PC-3 (cell line): Measurements from ENCODE around the gene ACAD11. TPM values are rescaled to one million over a fixed set of nuclear protein-coding genes. Genes with fewer than 3 reads are reported as not detected.

ENCODE experiments used
- ATAC-seq: fragments of 200-7000 bp; cut with Tn5 transposase; 2 replicates; pipeline ENCODE4 v1.9.1; 2020; ENCODE audit warnings: mild to moderate bottlenecking, moderate library complexity
- BruUV-seq: library from RNA; stranded (reverse); fragments of 400-500 nt; replicated peaks from 2 replicates; lab custom pipeline; 2021; lab: Mats Ljungman, UMichigan
- CTCF ChIA-PET: fragments of 300-600 bp; sonication (Branson Sonifier 250); formaldehyde crosslinking; loops from one replicate; lab custom pipeline; 2022; ENCODE audit warnings: antibody characterized with exemption; lab: Charles Lee
- POLR2A ChIA-PET: fragments of 300-600 bp; sonication (Branson Sonifier 250); formaldehyde crosslinking; loops from one replicate; lab custom pipeline; 2022; ENCODE audit warnings: antibody characterized with exemption; ENCODE audit not compliant: unreplicated experiment; lab: Charles Lee
- DNase-seq: peaks from one replicate; pipeline ENCODE4 v3.0.0-alpha.2; 2015
- H2AFZ ChIP-seq: fragments of 300-600 bp; sonication (generic); 2 replicates; pipeline ENCODE4 v1.6.0; 2016; ENCODE audit warnings: antibody characterized with exemption, low read length
- H3F3A ChIP-seq: fragments of 300-600 bp; sonication (generic); one replicate; pipeline ENCODE4 v1.6.0; 2017; ENCODE audit warnings: antibody characterized with exemption, low read length, control low read depth, mild to moderate bottlenecking; ENCODE audit not compliant: unreplicated experiment
- H3K27ac ChIP-seq: fragments of 300-600 bp; sonication (generic); 2 replicates; pipeline ENCODE4 v1.5.1; 2016; ENCODE audit warnings: mild to moderate bottlenecking, low read length
- H3K27me3 ChIP-seq: fragments of 300-600 bp; sonication (generic); 2 replicates; pipeline ENCODE4 v1.6.1; 2016; ENCODE audit warnings: low read length, mixed read lengths
- H3K36me3 ChIP-seq: fragments of 300-600 bp; sonication (generic); 2 replicates; pipeline ENCODE4 v1.6.1; 2016; ENCODE audit warnings: low read depth, mixed run types, low read length, mixed read lengths
- H3K4me1 ChIP-seq: fragments of 300-600 bp; sonication (generic); 2 replicates; pipeline ENCODE4 v1.5.1; 2016; ENCODE audit warnings: low read length; ENCODE audit not compliant: insufficient read depth
- H3K4me2 ChIP-seq: fragments of 300-600 bp; sonication (generic); 2 replicates; pipeline ENCODE4 v1.6.0; 2016; ENCODE audit warnings: low read length
- H3K4me3 ChIP-seq: fragments of 300-600 bp; sonication (generic); 2 replicates; pipeline ENCODE4 v1.5.1; 2016; ENCODE audit warnings: mild to moderate bottlenecking, low read length, mixed read lengths
- H3K79me2 ChIP-seq: fragments of 300-600 bp; sonication (generic); 2 replicates; pipeline ENCODE4 v1.6.1; 2017; ENCODE audit warnings: low read length, mixed read lengths
- H3K9ac ChIP-seq: fragments of 300-600 bp; sonication (generic); 2 replicates; pipeline ENCODE4 v1.6.0; 2016; ENCODE audit warnings: mild to moderate bottlenecking, low read length
- H3K9me2 ChIP-seq: fragments of 300-600 bp; sonication (generic); replicated peaks from 2 replicates; pipeline ENCODE4 v1.6.1; 2016; ENCODE audit warnings: mixed run types, low read length, mixed read lengths
- H3K9me3 ChIP-seq: fragments of 300-600 bp; sonication (generic); 2 replicates; pipeline ENCODE4 v1.6.1; 2016; ENCODE audit warnings: low read length, mixed read lengths
- H4K20me1 ChIP-seq: fragments of 300-600 bp; sonication (generic); 2 replicates; pipeline ENCODE4 v1.6.1; 2016; ENCODE audit warnings: low read length, mixed read lengths
- EZH2 ChIP-seq: fragments of 300-600 bp; sonication (generic); IDR thresholded peaks from one replicate; pipeline ENCODE4 v1.6.1; 2017; ENCODE audit warnings: antibody characterized with exemption, mild to moderate bottlenecking, low read length; ENCODE audit not compliant: unreplicated experiment
- EZH2phosphoT487 ChIP-seq: fragments of 300-600 bp; sonication (generic); IDR thresholded peaks from 2 replicates; pipeline ENCODE4 v1.6.1; 2018; ENCODE audit warnings: mild to moderate bottlenecking, antibody characterized with exemption, low read length, borderline replicate concordance
- intact Hi-C: fragments of 100-400 bp; cut with micrococcal nuclease; formaldehyde crosslinking; loops from 2 replicates; pipeline ENCODE4 v1.9.0; 2023
- total RNA-seq: library from RNA; depleted of rRNA; stranded (reverse); fragments of >200 nt; gene quantifications from 2 replicates; pipeline ENCODE4 v1.2.3, GENCODE V29; 2014
- TF ChIP-seq, protein P1 (sequence below): fragments of 300-600 bp; sonication (generic); conservative IDR thresholded peaks from 2 replicates; pipeline ENCODE4 v1.5.1; 2017; ENCODE audit warnings: antibody characterized with exemption, low read depth, mild to moderate bottlenecking, low read length

Gene ACAD11
- total RNA-seq, 1 experiment from 2014 or later = 4.7 TPM

GRCh38 chr3:132564070-132564465 lies 95.5 kb downstream of the ACAD11 start:
- H3K79me2 ChIP-seq = no peaks in the 10 kb centered on the region
- no peak for ATAC-seq
- no peaks in the 10 kb centered on the region for H3K4me1 ChIP-seq
- no peak overlapping the region for H3K9ac ChIP-seq
- H2AFZ ChIP-seq = no peak overlapping the region
- no peaks in the 10 kb centered on the region for H3K27me3 ChIP-seq
- ChIA-PET CTCF (no interaction called here), POLR2A (no interaction called here)
- H3K4me3 ChIP-seq = no peak overlapping the region
- H3F3A ChIP-seq = no peaks in the 10 kb centered on the region
- no peaks in the 10 kb centered on the region for H3K36me3 ChIP-seq
- H4K20me1 ChIP-seq = no peaks in the 10 kb centered on the region
- TF ChIP-seq EZH2phosphoT487 = no peak
- no peak for TF ChIP-seq EZH2
- TF ChIP-seq, protein P1, sequence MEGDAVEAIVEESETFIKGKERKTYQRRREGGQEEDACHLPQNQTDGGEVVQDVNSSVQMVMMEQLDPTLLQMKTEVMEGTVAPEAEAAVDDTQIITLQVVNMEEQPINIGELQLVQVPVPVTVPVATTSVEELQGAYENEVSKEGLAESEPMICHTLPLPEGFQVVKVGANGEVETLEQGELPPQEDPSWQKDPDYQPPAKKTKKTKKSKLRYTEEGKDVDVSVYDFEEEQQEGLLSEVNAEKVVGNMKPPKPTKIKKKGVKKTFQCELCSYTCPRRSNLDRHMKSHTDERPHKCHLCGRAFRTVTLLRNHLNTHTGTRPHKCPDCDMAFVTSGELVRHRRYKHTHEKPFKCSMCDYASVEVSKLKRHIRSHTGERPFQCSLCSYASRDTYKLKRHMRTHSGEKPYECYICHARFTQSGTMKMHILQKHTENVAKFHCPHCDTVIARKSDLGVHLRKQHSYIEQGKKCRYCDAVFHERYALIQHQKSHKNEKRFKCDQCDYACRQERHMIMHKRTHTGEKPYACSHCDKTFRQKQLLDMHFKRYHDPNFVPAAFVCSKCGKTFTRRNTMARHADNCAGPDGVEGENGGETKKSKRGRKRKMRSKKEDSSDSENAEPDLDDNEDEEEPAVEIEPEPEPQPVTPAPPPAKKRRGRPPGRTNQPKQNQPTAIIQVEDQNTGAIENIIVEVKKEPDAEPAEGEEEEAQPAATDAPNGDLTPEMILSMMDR = no peak
- DNase-seq = no peak
- no peaks in the 10 kb centered on the region for H3K9me3 ChIP-seq
- intact Hi-C loops = no loop called here
- H3K4me2 ChIP-seq = no peak overlapping the region
- no peak overlapping the region for H3K27ac ChIP-seq
- BruUV-seq = no TSS peak
- H3K9me2 ChIP-seq = no peaks in the 10 kb centered on the region

DNA sequence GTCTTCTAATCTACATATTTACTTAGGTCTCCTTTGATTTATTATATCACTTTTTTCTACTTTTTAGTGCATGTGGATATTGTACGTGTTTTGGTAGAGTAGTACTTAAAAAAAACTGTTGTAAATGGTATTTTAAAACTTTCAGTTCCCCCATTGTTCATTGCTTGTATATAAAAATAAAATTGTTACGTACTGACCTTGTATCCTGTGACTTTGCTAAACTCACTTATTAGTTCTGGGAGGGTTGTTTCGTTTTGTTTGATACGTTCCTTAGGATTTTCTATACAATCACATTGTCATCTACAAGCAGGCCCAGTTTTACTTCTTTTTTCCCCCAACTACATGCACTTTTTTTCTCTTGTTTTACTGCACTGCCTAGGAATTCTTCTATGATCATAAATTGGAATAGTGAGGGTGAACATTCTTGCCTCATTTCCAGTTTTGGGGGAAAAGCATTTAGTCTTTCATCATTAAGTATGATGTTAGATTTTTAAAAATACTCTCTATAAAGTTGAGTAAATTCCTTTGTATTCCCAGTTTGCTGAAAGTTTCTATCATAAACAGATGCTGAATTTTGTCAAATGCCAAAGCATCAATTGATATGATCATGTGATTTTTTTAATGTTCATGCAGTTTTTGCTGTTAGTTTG lies 96.1 kb downstream of the ACAD11 start:
- Histone ChIP-seq H3F3A (no peaks in the 10 kb centered on the region), H3K9me3 (no peaks in the 10 kb centered on the region), H3K9me2 (no peaks in the 10 kb centered on the region), H3K4me3 (no peak overlapping the region), H3K79me2 (no peaks in the 10 kb centered on the region), H3K36me3 (no peaks in the 10 kb centered on the region), H3K9ac (no peak overlapping the region), H3K4me2 (no peak overlapping the region), H3K27me3 (no peaks in the 10 kb centered on the region), H3K4me1 (no peaks in the 10 kb centered on the region), H3K27ac (no peak overlapping the region), H2AFZ (no peak overlapping the region), H4K20me1 (no peaks in the 10 kb centered on the region)
- DNase-seq = no peak
- intact Hi-C loops = no loop called here
- ChIA-PET CTCF (no interaction called here), POLR2A (no interaction called here)
- TF ChIP-seq EZH2phosphoT487 = no peak
- TF ChIP-seq, protein P1 = no peak
- TF ChIP-seq EZH2 = no peak
- ATAC-seq = no peak
- no TSS peak for BruUV-seq

- TF ChIP-seq EZH2phosphoT487 (no peak), EZH2 (no peak)
- TF ChIP-seq, protein P1 = no peak
- no peak overlapping the region for H3K4me2 ChIP-seq
Observed at GRCh38 chr3:132561003-132561402, 98.6 kb downstream of the ACAD11 start.

More at GRCh38 chr3:132561003-132561402, 98.6 kb downstream of the ACAD11 start:
- Histone ChIP-seq H3K27me3 (no peaks in the 10 kb centered on the region), H3K36me3 (no peaks in the 10 kb centered on the region), H3K9ac (no peak overlapping the region), H3K9me3 (no peaks in the 10 kb centered on the region), H3K27ac (no peak overlapping the region), H3F3A (no peaks in the 10 kb centered on the region), H3K4me1 (no peaks in the 10 kb centered on the region), H3K9me2 (no peaks in the 10 kb centered on the region), H2AFZ (no peak overlapping the region), H3K4me3 (no peak overlapping the region), H4K20me1 (no peaks in the 10 kb centered on the region), H3K79me2 (no peaks in the 10 kb centered on the region)
- DNase-seq (no peak), ATAC-seq (no peak)
- intact Hi-C loops = no loop called here
- POLR2A ChIA-PET = no interaction called here
- CTCF ChIA-PET = no interaction called here
- BruUV-seq = no TSS peak
